Measurements from ENCODE around the gene JCAD.

JCAD gene

GRCh38 chr10:30074090-30074489, 14.7 kb upstream of the JCAD start:
- DNase-seq (ENCODE audit: low read depth) = no peak

DNA sequence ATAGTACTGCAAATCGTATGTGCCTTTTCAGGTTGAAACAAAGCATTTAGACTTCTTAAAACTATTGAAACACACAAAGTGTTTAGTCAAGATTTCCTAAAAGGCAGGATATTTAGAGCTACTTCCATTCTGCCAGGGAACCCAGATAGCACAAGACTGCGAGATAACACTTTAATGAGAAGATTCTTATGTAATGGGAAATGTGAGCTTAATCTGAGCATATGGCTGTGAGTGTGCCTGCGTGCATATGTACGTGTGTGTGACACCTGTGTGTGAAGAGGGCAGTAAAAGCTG, 14.3 kb upstream of the JCAD start:
- DNase-seq (ENCODE audit: low read depth) = no peak

GRCh38 chr10:30073045-30073766, 13.8 kb upstream of the JCAD start:
- no peak for DNase-seq (ENCODE audit: low read depth)

- DNase-seq (ENCODE audit: low read depth) = no peak
Measured at GRCh38 chr10:30072068-30072467, 12.7 kb upstream of the JCAD start.

- DNase-seq (ENCODE audit: low read depth) = no peak
Measured at GRCh38 chr10:30070001-30070685, 10.8 kb upstream of the JCAD start.

DNA sequence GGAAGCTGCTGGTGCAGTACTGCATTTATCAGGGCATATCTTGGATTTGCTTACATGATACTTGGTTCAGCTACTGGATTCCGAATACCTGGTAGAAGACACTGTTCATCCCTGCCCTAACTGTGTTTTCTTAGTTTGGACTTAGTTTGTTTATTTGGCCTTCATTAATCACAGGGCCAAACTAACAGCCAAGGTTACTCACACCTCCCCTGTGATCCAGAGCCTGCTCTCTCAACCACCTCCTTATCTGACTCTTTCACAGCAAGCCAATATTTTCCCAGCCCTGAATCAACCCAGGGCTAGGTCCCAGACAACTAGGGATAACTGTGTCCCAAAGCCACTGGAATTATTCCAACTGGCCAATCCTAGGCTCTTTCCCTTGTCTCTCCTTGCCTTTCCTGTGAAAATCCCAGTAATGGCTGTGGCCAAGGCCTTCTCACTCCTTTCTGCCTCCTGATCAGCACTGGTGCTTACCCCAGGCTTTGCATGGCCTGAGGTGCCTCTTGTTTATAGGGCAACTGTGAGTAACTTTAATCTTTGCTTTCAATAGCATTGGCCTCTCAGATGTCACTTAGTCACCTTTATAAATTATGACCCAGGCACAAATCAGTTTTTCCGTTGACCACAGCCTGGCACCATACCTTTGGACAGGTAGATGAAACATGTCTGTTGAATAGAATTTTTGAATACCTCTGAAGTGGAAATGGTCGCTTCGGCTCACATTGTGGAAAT, 9.3 kb upstream of the JCAD start:
- no peak for DNase-seq (ENCODE audit: low read depth)

DNA sequence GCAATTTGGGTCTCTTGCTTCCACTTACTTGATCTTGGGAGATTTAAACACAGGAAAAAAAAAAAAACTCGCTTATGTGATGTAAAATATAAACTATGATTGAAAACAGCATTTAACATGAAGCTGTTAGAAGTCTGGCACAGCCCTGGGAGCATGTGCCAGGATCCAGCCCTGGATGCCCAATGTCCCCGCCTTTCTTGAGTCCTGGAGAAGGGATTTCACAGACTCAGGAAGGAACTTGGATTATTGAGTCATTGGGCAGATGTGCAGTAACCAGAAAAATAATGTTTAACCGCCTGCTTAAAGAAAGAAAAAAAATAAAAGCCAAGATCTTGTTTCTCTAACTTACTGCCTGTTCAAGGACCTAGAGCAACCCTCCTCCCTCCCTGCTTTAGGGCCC, 3.7 kb upstream of the JCAD start:
- DNase-seq (ENCODE audit: low read depth) = peak; percentile 92

- DNase-seq (ENCODE audit: low read depth) = no peak
Measured at GRCh38 chr10:30062582-30062981, 3.2 kb upstream of the JCAD start.

DNA sequence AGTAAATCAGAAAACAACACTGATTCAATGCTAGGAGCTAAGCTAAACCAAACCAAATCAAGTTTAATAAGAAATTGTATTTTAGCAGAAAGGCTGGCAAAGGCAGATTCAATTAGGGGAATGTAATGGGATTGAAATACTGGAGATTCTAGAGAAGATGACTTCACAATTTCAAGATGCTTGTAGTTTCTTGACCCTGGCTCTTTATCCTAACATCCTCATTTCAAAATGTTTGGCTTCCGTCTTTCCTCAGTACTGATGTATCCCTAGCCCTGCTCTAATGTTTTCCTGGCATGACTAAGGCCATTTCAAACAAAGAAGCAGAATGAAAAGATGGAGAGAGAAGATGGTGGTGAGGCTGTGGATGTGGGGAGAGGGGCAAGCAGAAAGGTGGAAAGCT, 2.7 kb upstream of the JCAD start:
- peak; percentile 91 for DNase-seq (ENCODE audit: low read depth)

DNA sequence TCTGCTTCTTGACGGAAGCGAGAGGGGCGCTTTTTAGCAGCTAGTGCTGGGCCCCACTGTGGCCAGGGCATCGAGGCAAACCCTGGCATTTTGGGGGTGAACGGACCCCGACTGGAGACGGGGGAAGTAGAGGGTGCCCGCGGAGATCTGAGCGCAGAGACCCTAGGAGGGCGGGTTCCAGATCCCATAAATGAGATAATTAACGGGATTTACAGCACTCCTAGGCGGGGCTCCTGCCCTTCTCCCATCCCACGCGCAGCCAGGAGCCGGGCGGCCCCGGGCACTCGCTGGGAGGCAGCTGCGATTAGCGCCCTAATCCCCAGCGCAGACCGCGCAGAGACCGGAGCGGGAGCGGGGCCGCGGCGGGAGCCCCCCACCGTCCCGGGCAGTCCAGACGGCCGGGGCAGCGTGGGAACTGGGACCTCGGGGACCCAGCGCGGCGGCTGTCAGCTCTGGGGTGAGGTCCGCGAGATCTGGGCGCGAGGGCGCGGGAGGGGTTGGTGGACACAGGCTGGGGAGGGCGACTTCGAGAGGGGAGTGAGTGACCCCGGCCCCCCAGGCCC, 735 bp downstream of the JCAD start:
- DNase-seq (ENCODE audit: low read depth) = no peak

DNA sequence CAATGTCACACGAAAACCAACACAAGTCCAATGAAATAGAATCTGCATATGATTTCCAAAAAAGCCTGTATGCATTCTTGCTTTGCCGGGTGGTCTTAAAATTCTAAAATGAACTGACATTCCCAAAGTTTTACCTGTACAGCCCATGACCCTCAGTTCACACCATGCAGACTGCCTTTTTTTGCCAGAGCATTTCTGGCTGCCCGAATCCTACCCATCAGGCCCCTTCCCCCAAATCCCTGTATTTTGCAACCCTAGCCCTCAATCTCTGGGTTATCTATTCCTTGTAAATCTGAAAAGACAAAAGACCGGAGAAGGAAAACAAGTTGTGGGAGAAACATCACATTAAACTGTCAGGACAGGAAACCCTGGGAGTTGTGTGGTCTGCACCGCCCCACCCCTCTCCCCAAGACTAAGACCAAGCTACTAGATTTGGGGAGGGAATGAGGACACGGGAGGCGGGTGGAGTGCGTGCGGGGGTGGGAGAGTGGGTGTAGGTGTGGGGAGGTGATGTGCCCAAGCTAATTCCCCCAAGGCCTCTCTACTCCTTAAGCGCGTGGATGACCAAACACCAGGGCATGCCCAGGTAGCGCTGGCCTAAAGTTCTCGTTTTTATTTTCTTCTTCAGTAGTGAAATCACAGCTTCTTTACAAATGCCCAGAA, 1.4 kb downstream of the JCAD start:
- DNase-seq (ENCODE audit: low read depth) = no peak

- no peak for DNase-seq (ENCODE audit: low read depth)
Measured at GRCh38 chr10:30057421-30057841, 2.0 kb downstream of the JCAD start.

- no peak for DNase-seq (ENCODE audit: low read depth)
Measured at GRCh38 chr10:30056767-30057355, 2.5 kb downstream of the JCAD start.

GRCh38 chr10:30056281-30056680, 3.1 kb downstream of the JCAD start:
- no peak for DNase-seq (ENCODE audit: low read depth)

- peak; percentile 62 for DNase-seq (ENCODE audit: low read depth)
Measured at GRCh38 chr10:30055226-30055662, 4.1 kb downstream of the JCAD start.

- DNase-seq (ENCODE audit: low read depth) = no peak
Measured at GRCh38 chr10:30052062-30052461, 7.3 kb downstream of the JCAD start.

GRCh38 chr10:30051220-30051619, 8.2 kb downstream of the JCAD start:
- DNase-seq (ENCODE audit: low read depth) = peak; percentile 26

DNA sequence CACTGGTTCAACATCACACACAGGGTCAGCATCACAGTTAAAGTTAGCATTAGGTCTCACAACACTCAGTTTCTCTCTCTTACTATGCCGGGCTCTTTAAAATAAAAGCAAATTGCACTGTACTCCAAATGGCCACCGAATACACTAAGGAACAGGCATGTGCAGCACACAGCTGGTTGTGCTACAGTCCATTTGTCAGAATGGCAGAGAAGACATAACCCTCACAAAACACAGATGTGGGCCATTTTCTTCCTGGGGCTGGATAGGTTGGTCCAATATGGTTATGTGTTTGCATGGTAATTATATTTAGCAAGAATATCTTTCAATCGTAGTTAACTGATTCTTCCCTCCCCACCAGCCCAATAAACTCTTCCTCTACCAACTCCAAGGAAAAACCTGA, 9.0 kb downstream of the JCAD start:
- no peak for DNase-seq (ENCODE audit: low read depth)

GRCh38 chr10:30048768-30049517, 10.4 kb downstream of the JCAD start:
- DNase-seq (ENCODE audit: low read depth) = no peak

DNA sequence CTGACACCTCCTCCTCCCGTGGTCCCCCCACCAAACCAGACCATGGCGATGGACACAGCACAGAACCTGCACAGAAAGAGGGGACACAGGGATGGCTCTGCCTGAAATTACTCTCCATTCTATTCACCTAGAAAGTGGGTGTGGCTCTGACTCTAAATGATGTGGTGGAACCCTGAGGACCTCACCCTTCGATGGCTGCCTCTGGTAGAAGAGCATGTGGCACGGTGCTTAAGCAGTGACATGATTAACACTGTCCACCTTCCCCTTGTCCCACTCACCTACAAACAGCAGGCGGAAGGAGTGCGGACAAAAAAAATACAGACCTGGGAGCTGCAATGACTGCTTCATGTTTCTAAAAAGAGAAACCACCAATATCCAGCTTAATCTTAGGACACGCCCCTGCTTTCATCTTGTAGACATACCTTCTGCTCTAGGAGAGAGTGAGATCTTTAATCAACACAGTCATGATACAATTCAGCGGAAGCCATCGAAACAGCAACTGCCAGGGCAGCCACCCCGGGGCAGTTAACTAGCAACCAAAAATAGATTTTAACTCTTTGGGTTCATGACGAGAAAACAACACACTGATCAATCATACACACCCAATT, 11.4 kb downstream of the JCAD start:
- no peak for DNase-seq (ENCODE audit: low read depth)

DNA sequence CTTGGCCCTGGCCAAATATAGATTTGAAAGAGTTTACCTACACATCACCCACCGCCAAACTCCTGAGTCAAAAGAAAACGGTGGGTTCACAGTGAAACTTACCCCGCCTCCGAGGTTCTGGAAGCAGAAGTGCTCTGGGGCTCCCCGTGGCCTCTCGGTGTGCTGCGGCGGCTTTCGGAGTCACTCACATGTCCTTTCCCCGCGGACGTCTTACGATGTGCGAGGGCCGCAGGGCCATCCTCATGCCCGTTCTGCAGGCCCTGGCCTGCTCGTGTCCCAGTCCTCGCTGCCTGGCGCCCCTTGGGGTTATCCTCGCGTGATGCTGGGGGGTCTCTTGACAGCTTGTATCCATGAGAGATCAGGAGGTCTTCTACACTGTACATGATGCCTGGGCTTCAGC, 12.0 kb downstream of the JCAD start:
- DNase-seq (ENCODE audit: low read depth) = no peak

All from fibroblast of gingiva (primary cell).